Fibroblast of the conjunctiva (primary cell): ENCODE data around the gene NLRP5.
"Not testable (repeated sequence)": the region's sequence is repeated elsewhere in the genome, so short reads cannot be mapped to it uniquely, and the experiment has no call there.

Experiments
- DNase-seq: peaks from one replicate; pipeline ENCODE4 v3.0.0-alpha.2; 2010; ENCODE audit warnings: low read depth

Gene NLRP5

GRCh38 chr19:56076498-56076897, 89.9 kb downstream of the NLRP5 start:
- DNase-seq: peak; percentile 32

GRCh38 chr19:56079609-56080008, 93.0 kb downstream of the NLRP5 start:
- no peak for DNase-seq

DNA sequence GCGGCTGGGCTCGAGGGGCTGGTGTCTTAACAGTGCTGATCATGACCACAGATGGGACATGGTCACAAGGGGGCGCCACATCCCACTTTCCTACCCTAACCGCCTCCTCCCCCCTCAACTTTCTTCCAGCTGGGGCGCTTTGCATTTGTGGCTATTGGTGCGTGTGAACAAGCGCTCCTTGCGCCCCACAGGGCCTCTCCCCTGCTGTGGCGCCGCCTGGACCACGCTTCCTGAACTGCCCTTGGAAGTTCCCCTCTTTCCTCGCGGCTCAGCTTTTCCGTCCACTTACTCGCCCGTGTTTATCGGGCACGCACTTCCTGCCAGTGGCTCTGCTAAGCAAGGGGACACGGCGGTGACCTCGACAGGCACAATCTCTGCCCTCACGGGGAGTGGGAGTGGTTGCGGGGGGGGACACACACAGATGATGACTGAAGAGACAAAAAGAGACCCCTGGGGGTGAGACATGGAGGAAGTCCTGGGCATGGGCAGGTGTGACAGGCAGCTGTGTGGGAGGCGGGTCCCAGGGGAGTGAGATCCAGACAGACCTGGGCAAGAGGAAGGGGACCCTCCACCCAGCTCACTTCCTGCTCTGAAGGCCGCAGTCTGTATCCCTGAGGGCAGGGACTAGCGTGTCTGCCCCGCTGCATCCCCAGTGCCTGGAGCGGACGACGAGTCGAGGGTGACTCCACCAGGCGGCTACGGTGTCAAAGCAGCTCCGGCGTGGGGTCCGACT, 94.3 kb downstream of the NLRP5 start:
- DNase-seq: peak; percentile 60

DNA sequence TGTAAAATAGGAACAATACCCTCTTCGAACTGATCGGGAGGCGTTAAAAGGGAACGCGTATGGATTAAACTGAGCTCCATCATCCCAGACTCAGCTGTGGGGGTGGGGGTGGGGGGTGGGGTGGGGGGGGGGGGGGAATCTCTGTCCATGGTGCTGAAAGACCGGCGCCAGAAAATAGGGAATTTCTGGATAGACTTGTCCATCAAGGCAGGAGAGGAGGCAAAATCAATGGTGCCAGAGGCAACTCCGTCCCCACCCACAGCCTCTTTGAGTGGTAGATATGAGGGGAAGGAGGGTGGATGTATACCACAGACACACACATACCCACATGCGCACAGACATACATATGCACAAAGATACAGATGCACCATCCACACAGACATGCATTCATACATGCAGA, 97.1 kb downstream of the NLRP5 start:
- DNase-seq: no peak

DNA sequence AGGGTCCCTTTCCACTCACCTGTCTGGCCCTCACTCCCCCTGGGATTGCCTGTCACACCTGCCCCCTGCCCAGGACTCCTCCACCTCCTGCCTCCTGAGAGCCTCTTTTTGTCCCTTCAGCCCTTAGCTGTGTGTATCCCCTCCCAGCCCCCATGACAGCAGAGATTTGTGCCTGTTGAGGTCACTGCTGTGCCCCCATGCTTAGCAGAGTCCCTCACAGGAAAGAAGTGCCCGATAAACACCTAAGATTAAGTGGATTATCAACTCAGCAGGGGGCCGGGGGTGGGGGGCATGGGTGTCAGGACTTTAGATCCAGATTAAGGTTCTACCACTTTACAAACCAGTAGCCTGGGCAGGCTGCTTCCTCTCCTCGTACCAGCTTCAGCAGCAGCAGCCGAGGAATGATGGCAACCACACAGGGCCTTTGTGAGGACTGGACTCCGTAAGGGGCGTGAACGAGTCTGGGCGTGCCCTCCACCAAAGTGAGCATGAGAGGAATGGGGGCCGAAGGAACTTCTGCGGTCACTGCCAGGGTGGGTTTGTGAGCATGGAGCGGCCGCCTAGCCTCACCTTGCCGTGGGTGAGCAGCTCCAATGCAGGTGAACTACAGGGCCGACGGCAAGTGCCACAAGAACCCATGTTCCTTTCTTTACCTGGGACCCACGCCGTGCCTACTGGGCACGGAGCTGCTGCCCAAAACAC, 98.4 kb downstream of the NLRP5 start:
- DNase-seq: no peak

DNA sequence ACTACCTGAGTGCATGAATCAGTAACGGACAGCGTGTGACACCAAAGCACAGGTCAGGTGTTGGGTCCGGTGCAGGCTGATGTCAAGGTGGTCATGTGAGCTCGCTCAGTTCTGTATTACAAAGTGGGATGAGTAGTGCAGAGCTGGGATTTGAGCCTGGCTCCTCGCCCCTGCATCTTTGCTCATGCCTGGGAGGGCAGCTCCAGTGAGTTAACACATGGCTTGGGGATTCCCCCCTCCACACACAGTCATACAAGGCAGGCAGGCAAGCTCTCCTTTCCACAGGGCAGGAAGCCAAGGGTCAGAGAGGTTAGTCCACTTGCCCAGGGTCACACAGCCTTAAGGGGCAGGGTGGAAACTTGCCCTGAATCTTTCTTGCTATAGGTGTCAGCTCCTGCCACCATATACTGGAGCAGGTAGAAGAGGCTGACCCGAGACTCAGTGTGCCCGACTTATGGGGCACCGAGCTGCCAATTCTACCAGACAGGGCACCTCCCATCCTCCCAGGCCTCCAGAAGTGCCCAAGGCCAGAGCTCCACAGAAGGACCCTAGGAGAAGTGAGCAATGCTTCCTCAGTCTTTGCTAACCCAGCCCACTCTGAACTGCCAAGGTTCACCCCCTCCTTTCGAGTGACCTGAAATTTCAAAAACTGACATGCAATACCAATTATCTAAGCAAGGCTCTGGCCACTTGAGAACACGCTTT, 99.1 kb downstream of the NLRP5 start:
- DNase-seq: no peak

- no peak for DNase-seq
Observed at GRCh38 chr19:56086671-56087430, 100.3 kb downstream of the NLRP5 start.

- DNase-seq: no peak
Observed at GRCh38 chr19:56087647-56088496, 101.3 kb downstream of the NLRP5 start.

GRCh38 chr19:56088497-56089215, 102.1 kb downstream of the NLRP5 start:
- DNase-seq: no peak

DNA sequence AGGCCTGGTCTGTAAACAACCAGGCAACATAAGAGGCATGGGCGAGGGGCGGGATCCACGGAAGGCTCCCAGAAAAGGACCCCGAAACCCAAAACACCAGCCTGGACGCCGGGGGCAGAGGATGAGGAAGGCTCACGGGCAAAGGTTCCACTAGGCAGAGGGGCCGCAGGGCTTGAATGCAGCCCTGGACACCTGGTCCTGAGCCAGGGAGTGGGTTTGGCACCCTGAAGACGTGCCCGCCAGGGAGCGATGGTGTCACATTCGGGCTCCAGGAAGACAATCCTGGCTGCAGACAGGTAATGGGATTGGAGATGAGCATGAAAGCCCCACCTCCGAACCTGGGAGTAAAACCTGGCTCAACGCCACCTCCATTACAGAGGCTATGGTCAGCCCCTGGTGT, 102.8 kb downstream of the NLRP5 start:
- no peak for DNase-seq

- DNase-seq: no peak
Observed at GRCh38 chr19:56091066-56091490, 104.5 kb downstream of the NLRP5 start.

DNA sequence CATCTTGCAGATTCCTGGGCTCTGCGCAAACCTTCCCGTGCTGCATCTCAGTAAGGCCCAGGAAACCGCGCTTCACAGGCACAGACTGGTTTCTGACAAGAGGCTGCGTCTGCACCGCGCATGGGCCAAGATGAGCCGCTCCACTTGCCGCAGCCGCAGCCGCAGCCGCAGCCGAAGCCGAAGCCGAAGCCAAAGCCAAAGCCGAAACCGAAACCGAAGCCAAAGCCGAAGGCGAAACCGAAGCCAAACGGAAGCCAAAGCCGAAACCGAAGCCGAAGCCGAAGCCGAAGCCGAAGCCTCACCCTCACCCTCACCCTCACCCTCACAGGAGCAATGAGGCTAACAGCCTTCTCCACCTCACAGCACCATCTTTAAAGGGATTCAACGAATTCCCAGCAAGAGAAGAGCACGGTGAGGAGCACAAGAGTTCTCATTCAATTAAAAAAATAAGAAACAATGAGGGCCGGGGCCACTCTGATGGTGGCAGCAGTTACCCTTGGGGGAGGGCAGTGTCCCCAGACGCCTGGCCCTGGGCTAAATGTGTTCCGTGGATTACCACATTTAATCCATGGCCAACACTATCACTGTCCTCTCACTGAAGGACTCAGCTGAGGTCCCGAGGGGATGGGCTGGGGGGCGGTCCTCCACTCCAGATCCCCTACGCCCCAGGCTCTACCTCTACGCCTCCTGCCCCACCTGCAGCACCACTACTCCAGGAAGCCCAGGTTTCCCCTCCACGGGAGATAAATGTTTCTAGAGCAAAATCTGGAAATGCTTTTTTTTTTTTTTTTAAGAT, 105.4 kb downstream of the NLRP5 start:
- no peak for DNase-seq

GRCh38 chr19:56092685-56093631, 106.4 kb downstream of the NLRP5 start:
- no peak for DNase-seq

GRCh38 chr19:56094449-56094848, 107.9 kb downstream of the NLRP5 start:
- DNase-seq: no peak

GRCh38 chr19:56096665-56097064, 110.1 kb downstream of the NLRP5 start:
- no peak for DNase-seq

GRCh38 chr19:56097306-56097705, 110.7 kb downstream of the NLRP5 start:
- no peak for DNase-seq

- DNase-seq: no peak
Observed at GRCh38 chr19:56097776-56098175, 111.2 kb downstream of the NLRP5 start.

DNA sequence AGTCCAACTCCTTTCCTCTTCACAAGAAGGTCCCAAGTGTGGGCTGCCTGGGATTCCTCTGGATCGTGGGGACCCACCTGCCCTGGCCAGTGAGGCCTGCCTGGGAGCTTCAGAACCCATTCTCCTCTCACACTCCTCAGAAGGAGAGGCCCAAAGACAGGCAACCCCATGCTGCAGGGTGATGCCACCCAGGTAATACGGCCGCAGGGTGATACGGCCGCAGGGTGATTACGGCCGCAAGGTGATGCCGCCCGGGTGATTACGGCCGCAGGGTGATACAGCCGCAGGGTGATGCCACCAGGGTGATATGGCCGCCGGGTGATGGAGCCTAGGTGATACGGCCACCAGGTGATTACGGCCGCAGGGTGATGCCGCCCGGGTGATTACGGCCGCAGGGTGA, 111.7 kb downstream of the NLRP5 start:
- DNase-seq: not testable (repeated sequence)
